LoVo (cell line): ENCODE measurements around the gene PTPN14.
A peak's percentile ranks its signal among the peaks of the same experiment; 100 is the strongest.

Experiments
- DNase-seq: peaks from one replicate; pipeline ENCODE4 v3.0.0-alpha.2; 2016; ENCODE audit warnings: low spot score

Gene PTPN14

DNA sequence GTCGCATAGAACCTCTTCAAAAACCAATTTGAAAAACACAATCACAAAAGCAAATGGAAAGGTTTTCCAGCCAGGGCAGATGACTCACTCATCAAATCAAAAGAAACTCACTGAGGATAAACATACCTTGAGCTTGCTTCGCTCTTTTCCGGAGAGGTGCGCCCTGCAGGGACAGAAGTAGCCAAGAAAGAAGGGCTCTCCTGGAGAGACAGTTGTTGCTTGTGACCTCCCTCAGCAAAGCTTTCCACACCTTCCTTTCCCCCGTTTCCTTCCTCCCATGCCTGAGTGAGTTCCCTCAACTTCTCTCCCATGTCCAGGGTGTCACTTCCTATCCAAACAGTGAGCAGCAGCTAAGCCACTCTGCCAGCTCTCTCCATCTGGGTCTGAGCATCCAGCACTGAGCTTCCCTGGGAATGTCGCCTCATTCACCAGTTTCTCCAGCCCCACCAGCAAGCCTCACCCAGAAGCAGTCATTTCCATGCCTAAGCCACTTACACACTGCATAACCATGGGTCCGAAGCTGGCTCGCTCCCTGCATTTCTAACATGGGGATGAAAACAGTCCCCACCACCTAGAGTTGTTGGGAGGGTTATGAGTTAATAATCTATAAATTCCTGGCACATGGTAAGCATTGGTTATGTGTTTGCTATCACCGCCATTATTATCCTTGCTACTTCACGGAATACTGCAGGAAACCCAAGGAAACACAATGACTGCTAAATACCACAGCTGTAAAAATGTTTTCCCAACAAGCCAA, 75.0 kb downstream of the PTPN14 start:
- DNase-seq, result no peak

DNA sequence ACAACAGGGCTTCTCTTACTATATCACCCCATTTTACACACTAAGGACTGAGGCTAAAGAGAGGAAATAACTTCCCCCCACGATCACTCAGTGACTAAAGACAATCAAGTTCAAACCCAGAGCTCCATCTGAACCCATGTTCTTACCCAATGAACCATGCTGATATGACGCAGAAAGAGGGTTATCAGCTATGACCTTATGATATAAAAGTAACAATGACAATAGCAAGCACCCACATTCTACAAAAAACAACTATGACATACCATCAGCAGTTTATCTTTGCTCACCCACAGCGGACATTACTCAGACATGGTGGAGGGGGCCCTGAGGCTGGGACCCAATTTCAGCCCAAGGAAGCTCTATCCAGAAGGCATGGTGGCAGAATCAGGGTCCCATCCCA, 75.7 kb downstream of the PTPN14 start:
- DNase-seq, result no peak

GRCh38 chr1:214475331-214475730, 76.1 kb downstream of the PTPN14 start:
- no peak for DNase-seq

- DNase-seq, result no peak
These were observed 76.9 kb downstream of the PTPN14 start for GRCh38 chr1:214474467-214474866.

DNA sequence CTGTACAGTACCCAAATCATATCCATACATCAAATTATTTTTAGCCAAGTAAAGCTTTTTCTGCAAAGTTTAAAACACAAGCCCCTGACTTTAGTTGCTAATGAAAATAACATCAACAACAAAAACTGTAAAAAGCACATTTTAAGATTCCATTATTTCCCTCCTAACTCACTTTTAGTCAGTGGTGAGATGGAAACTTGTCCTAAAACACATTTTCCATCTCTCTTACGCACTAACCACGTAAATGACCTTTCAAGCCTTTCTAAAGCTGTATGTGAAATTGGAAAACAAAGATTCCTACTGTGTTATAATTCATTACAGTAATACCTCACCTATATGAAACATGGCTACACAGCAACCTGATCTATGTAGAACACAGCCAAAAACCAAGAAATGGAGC, 77.5 kb downstream of the PTPN14 start:
- no peak for DNase-seq

GRCh38 chr1:214473387-214473786, 78.0 kb downstream of the PTPN14 start:
- no peak for DNase-seq

GRCh38 chr1:214472364-214472763, 79.0 kb downstream of the PTPN14 start:
- no peak for DNase-seq

GRCh38 chr1:214471458-214471857, 79.9 kb downstream of the PTPN14 start:
- no peak for DNase-seq

- DNase-seq, result no peak
These were observed 81.3 kb downstream of the PTPN14 start for GRCh38 chr1:214470132-214470531.

- DNase-seq, result no peak
These were observed 82.1 kb downstream of the PTPN14 start for GRCh38 chr1:214469290-214469689.

GRCh38 chr1:214467078-214467585, 84.3 kb downstream of the PTPN14 start:
- peak; percentile 83 for DNase-seq

GRCh38 chr1:214466403-214467077, 84.9 kb downstream of the PTPN14 start:
- peak; percentile 58 for DNase-seq

DNA sequence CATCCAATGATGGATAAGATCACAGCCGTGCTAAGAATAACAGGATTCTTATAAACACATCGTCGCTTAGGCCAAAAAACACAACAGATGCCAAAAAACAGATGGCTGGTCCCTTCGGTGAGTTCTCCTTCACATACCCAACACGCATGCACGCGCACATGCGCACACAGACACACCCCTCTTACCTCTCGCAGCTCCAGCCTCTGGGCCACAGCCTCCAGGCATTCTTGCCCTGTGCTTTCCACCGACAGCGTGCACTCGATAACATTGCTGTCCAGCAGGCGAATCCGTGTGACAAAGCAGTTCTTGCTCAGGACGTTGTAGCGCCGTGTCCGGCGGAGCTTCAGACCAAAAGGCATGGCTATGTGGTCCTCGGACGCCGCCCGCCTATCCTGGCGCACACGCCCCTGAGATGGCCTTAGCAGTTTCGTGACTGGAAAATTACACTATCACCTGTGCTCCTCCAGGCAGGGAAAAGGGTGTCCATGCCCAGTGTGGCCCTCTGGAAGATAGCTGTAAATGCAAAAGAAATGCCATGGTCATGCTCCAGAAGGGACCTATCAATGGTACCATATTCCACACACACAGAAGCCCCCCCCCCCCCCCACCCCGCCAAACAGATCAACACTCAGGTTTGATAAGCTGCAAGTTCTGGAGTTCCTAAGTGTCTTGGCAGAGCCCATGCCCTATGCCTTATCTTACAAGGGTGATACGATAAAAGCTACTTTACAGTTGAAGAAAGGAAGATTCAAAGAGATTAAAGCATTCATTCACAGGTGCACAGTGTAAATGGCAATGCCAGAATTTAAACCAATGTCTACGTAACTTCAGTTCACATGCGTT, 86.7 kb downstream of the PTPN14 start:
- no peak for DNase-seq

DNA sequence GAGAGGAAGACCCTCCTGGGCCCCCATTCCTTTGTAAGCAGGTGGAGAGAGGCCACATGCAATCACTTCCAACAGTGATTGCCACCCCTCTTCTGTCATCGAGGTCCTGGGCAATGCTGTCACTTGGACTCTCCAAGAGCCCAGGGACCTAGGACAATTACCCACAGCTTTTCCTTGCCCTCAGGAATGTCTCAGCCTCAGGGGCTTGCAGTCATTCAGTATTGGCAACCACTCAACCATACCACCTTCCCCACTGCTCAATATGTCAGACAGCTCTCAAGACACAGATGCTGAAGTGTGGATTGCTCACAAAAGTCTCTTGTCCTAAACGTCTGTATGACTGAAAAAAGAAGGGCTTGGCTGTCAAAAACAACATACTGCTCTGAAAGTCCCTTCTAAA, 87.8 kb downstream of the PTPN14 start:
- DNase-seq, result no peak

- no peak for DNase-seq
These were observed 88.5 kb downstream of the PTPN14 start for GRCh38 chr1:214462882-214463281.

DNA sequence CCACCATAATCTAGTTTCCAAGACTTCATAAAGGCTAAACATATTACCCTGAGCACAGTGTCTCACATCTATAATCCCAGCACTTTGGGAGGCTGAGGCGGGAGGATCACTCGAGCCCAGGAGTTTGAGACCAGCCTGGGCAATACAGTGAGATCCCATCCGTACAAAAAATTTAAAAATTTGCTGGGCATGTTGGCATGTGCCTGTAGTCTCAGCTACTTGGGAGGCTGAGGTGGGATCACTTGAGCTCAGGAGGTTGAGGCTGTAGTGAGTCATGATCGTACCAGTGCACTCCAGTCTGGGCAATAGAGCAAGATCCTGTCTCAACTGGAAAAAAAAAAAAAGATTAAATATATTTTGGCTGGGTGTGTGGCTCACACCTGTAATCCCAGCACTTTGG, 90.1 kb downstream of the PTPN14 start:
- no peak for DNase-seq

GRCh38 chr1:214460304-214460916, 91.0 kb downstream of the PTPN14 start:
- no peak for DNase-seq

DNA sequence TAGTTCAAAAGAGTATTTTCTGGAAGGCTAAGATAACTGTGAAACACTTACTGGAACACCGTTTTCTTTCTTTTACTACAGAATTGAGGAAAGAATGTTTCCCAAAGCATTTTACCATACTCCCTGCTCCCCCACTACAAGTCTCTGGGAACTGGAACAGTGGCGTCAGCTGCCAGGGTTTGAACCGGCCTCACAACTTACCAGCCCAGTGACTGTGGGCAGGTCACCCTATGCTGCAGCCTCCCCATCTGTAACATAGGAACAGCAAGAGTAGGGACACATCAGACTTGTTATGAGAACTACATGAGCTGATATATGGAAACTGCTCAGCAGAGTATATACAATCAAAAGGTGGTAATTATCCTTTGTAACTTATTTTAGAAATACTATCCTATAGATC, 91.5 kb downstream of the PTPN14 start:
- no peak for DNase-seq

- DNase-seq, result no peak
These were observed 92.9 kb downstream of the PTPN14 start for GRCh38 chr1:214458541-214458940.

DNA sequence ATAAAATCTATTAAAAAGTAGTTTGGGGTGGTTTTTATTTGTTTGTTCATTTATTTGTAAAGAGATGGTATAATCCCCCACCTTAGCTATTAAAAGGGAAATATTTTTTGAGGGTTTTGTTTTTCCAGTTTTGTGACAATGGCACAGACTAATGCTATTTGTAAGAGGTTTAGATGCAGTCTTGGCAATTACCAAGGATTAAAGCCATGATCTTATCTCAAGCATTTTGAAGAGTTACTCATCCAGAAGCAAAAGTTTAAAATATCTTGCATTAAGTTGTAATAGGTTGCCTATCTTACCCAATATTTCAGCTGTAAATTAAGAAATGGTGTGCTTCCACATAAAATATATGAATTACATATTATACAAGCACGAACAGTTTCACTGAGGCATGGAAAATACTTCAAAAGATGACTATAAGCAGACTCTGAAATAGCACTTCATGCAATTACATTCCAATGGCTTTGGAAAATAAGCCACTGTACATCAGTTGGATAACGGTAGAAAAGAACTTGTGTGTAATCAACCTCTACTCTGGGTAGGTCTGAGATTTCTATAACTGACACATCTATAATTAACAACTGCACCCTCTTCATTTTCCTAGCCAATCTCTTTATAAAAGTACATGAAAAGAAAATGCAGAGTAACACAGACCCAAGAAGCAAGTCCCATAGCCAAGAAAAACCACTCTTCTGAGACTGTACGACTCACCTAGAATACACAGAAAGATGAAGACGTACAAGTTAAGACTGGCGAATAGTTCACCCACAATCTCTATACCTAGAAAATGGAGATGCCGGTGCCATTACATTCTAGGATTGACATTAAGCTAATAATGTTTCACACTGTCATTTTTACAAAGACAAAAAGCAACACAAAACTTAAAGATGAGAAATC, 95.2 kb downstream of the PTPN14 start:
- DNase-seq, result no peak

- DNase-seq, result no peak
These were observed 95.9 kb downstream of the PTPN14 start for GRCh38 chr1:214455479-214455878.
